HG02852 (cell line): ENCODE measurements around the gene FBXO8.
"Not testable (repeated sequence)": the region's sequence is repeated elsewhere in the genome, so short reads cannot be mapped to it uniquely, and the experiment has no call there.

Source experiments
- ATAC-seq: cut with Tn5 transposase; IDR thresholded peaks from one replicate; pipeline ENCODE4 v1.9.1; 2021; ENCODE audit warnings: mild to moderate bottlenecking, moderate library complexity; ENCODE audit not compliant: unreplicated experiment

The FBXO8 gene

DNA sequence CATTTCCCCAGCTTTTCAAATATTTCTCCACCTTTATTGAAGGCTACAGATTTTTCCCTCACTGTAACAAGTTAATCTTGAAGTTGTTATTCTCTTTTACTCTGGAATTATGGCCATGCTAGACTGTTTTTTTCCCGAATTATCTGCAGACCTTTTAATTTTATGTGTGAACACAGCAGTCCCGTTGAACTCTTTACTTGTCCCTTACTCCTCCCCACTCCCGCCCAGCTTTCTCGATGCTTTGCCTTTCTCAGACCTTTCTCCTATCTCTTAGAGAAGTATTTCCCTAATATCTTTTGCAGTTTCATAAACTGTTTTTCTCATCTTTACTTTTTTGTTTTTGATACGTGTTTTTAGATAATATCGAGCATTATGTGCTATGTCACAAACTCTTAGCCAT lies 1.0 kb upstream of the FBXO8 start:
- no peak for ATAC-seq

DNA sequence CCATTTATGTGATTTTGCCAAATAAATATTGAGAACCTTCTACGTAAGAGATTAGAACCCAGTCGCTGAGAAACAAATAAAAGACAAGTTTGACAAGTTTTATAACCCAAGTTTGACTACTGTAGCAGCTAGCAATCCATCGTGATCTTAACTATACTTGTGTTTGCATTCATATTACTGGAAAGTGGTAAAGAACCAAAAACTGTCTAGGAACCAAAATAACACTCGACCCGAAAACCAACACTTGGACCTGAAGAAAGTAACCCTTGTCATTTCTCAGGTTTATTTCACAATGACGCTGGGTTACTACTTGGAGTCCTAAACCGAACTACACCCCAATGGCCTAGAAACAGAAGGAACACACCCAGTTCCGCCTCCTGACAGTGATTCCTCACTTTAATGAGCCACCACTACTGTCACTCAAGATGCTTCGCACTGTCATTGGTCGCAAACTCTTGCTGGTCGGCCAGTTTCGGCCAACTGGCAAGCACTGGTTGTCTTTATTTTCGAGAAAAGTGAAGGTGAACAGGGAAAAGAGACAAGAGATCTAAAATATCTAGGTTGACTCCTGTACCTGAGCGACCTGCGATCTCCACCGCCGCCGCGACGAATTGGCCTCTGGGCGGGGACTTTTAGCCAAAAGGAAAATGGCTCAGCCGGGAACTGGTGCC lies 496 bp downstream of the FBXO8 start:
- ATAC-seq = peak; percentile 97

- no peak for ATAC-seq
Observed at GRCh38 chr4:174281901-174282300, 1.6 kb downstream of the FBXO8 start.

- no peak for ATAC-seq
Observed at GRCh38 chr4:174281182-174281737, 2.2 kb downstream of the FBXO8 start.

DNA sequence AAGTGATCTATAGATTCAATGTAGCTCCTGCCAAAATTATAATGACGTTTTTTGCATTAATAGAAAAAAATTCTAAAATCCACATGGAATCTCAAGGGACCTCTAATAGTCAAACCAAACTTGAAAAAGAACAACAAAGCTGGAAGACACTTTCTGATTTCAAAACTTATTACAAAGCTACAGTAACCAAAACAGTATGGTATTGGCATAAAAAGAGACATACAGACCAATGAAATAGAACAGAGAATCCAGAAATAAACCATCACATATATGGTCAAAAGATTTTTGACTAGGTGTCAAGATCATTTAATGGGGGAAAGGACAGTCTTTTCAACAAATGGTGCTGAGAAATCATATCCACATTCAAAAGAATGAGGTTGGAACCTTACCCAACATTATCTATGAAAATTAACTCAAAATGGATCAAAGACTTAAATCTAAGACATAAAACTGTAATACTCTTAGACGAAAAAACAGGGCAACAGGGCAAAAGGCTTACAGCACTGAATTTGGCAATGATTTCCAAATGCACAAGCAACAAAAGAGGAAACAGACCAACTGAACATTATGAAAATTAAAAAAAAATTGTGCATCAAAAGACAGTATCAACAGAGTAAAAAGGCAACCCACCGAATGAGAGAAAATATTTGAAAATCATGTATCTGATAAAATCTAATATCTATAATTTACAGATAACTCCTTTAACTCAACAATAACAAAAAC lies 3.9 kb downstream of the FBXO8 start:
- ATAC-seq = no peak

GRCh38 chr4:174278467-174278866 lies 5.0 kb downstream of the FBXO8 start:
- no peak for ATAC-seq

GRCh38 chr4:174277433-174277832 lies 6.0 kb downstream of the FBXO8 start:
- no peak for ATAC-seq

GRCh38 chr4:174275101-174275500 lies 8.4 kb downstream of the FBXO8 start:
- ATAC-seq = no peak

- ATAC-seq = no peak
Observed at GRCh38 chr4:174274436-174274835, 9.0 kb downstream of the FBXO8 start.

GRCh38 chr4:174273930-174274329 lies 9.5 kb downstream of the FBXO8 start:
- no peak for ATAC-seq

GRCh38 chr4:174266416-174266815 lies 17.1 kb downstream of the FBXO8 start:
- no peak for ATAC-seq

DNA sequence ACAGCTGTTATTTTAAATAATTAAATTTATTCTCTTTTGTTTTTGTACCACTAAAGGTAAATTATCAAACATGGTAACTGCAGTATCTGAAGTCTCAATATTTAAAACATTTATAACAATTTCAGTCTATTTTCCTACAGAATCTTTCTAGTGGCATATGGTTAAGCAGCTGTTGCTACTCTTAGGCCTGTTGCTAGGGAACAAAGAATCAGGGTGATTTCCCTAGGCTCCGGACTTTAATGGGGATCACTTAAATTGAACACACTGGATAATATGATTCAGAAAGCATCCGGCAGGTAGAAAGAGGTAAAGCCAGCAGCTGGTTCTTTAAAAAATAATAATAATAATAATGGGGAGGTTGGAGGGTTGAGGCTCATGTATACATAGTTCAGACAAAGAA lies 17.6 kb downstream of the FBXO8 start:
- no peak for ATAC-seq

- ATAC-seq = no peak
Observed at GRCh38 chr4:174263445-174263736, 20.1 kb downstream of the FBXO8 start.

GRCh38 chr4:174262624-174263444 lies 20.6 kb downstream of the FBXO8 start:
- no peak for ATAC-seq

DNA sequence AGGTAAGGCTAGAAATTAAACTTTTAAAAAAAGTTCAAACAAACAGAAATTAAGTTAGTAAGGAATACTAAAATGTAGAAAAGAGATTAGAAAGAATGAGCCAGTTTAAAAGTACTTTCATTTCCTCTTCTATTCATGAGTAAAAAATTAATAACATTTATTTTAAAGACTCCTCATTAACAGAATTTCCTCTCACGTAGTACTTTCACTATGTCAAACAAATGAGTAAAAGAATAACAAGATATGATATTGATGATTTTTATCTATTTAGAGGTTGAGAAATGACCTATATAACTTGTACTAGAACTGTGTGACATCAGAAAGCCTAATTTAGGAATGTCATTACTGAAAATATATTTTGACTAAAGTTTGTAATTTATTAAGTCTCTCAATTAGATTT lies 22.0 kb downstream of the FBXO8 start:
- ATAC-seq = not testable (repeated sequence)

DNA sequence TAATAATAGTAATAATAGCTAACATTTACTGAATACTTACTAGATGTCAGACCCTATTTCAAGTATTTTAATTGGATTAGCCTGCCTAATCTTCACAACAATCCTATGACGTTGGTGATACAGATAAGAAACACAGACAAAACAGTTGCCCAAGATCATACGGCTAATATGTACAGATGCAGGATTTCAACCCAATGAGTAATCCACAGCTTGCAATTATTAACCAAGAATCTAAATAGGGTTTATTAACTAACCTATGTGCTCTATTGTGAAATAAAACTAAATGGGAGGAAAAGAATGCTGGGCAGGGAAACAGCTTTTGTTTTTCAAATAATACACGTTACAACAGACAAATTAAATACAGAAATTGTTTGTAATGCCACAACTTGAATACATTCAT lies 23.4 kb downstream of the FBXO8 start:
- no peak for ATAC-seq

- ATAC-seq = no peak
Observed at GRCh38 chr4:174259580-174259979, 23.9 kb downstream of the FBXO8 start.

- no peak for ATAC-seq
Observed at GRCh38 chr4:174256277-174256713, 27.2 kb downstream of the FBXO8 start.

GRCh38 chr4:174255786-174256185 lies 27.7 kb downstream of the FBXO8 start:
- ATAC-seq = no peak

DNA sequence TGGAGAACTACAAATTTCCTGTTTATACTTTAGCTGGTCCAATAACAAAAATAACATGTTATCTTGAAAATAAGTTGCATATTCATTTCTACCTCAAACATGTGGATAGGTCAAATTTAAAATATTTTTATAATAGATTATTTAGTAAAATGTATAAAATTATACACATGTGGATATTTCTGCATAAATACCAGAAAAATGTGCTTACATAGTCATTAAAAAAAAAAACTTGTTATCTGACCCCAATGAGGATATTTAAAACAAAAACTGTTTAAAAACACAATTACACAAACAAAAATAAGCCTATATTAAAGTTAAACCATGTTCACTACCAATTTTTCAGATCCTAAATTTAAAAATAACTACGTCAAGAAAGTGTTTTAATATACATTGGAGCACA lies 28.1 kb downstream of the FBXO8 start:
- ATAC-seq = no peak

- no peak for ATAC-seq
Observed at GRCh38 chr4:174254613-174255012, 28.9 kb downstream of the FBXO8 start.

DNA sequence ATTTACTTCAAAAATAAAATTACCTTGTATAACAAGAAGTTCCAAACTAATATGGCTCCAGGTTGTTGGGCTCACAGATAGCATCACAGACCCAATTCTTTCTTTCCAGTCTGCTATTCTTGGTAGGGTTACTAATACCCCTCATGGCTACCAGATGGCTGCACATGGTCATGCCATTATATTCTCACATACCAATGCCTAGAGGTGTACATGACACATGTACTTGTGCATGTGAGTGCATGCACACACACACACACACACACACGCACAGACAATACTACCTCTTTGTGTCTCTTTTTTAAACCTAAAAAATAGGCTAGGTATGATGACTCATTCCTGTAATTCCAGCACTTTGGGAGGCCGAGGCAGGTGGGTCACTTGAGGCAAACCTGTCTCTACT lies 31.1 kb downstream of the FBXO8 start:
- ATAC-seq = no peak
